K562 (cell line): ENCODE measurements around the gene LRRC49. TPM values are rescaled to one million over a fixed set of nuclear protein-coding genes. Genes with fewer than 3 reads are reported as not detected.

Experiments
- ARID2 ChIP-seq: fragments of 450-650 bp; IDR thresholded peaks from 2 replicates; pipeline ENCODE4 v1.6.1; 2017; ENCODE audit warnings: antibody characterized with exemption, mild to moderate bottlenecking
- HDAC6 ChIP-seq: IDR thresholded peaks from 2 replicates; pipeline ENCODE4 v1.6.1; 2012; ENCODE audit warnings: low read depth, mild to moderate bottlenecking, control low read depth, inconsistent platforms, low read length, moderate library complexity
- TBL1XR1 ChIP-seq, 2 experiments: IDR thresholded peaks; 2 replicates each; pipeline ENCODE4 v1.6.1; 2012; ENCODE audit warnings: improper control_type of control experiment in 2 of 2, low read length in 2 of 2, mild to moderate bottlenecking in 1 of 2
- ZNF217 ChIP-seq: sonication (generic); formaldehyde crosslinking; IDR thresholded peaks from 2 replicates; pipeline ENCODE4 v1.8.0; 2022; ENCODE audit warnings: mild to moderate bottlenecking, missing genetic modification reagents
- ZNF785 ChIP-seq: fragments of 250-450 bp; sonication (Bioruptor Pico); IDR thresholded peaks from 2 replicates; pipeline ENCODE4 v1.4.0; 2020; ENCODE audit warnings: mild to moderate bottlenecking
- polyA plus RNA-seq, 8 experiments: library from polyadenylated mRNA; depleted of rRNA in 4 of 8; stranded (reverse) in 5 of 8; unstranded in 3 of 8; fragments of >200 nt; fragmentation: Nextera tagmentation in 2 of 8; fragmentation: Illumina TruSeq in 1 of 8; extraction: Ambion mirVana in 2 of 8; extraction: Trizol in 1 of 8; gene quantifications; 2 replicates each; pipeline versions ENCODE4 v1.2.1 to v1.2.3, GENCODE V29; 2011 to 2014; ENCODE audit warnings: inconsistent platforms in 1 of 8, missing spikeins in 1 of 8
- total RNA-seq, 7 experiments: library from RNA; depleted of rRNA in 6 of 7; stranded (reverse); fragments of >200 nt in 6 of 7; fragmentation: Illumina TruSeq in 2 of 7; extraction: Trizol in 2 of 7; gene quantifications; 2 replicates each; pipeline versions ENCODE4 v1.2.1 to v1.2.3, GENCODE V29; 2011 to 2021; ENCODE audit warnings: low replicate concordance in 1 of 7
- TF ChIP-seq, protein P1 (sequence below): sonication (generic); formaldehyde crosslinking; IDR thresholded peaks from 2 replicates; pipeline ENCODE4 v1.8.0; 2022; ENCODE audit warnings: mild to moderate bottlenecking, missing genetic modification reagents
- TF ChIP-seq, protein P2 (sequence below): sonication (generic); formaldehyde crosslinking; IDR thresholded peaks from 2 replicates; pipeline ENCODE4 v1.8.0; 2022; ENCODE audit warnings: mild to moderate bottlenecking, low read depth, missing genetic modification reagents
- TF ChIP-seq, protein P3 (sequence below): fragments of 250-450 bp; sonication (Bioruptor Pico); IDR thresholded peaks from 2 replicates; pipeline ENCODE4 v1.8.0; 2022; ENCODE audit warnings: inconsistent platforms
- TF ChIP-seq, protein P4 (sequence below): fragments of 250-450 bp; sonication (Bioruptor Pico); IDR thresholded peaks from 2 replicates; pipeline ENCODE4 v1.8.0; 2021; ENCODE audit warnings: moderate library complexity, mild to moderate bottlenecking, inconsistent platforms

The LRRC49 gene
- total and polyA plus RNA-seq, 9 of the 15 experiments (the other 6 are each of a cell fraction or from before 2014, with no cell fraction given), result 0.32 TPM; not detected in 8

DNA sequence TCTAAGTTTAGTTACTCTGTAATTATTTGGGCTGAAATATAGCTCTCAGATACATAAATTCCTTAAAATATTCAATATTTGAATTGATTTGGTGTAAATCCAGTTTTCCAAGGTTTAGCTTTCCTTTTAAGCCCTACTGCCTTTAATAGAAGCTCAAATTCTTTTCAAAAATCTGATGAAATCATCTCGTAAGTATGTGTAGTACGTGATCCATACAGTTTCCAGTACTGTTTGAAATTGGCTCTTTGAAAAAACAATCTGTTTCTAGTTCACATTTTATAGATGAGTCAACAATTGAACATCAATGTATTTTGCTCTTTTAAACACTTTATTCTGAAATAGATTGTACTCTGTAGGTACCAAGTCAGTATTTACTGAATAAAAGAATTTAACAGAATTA lies 84.2 kb downstream of the LRRC49 start (continued):
- TF ChIP-seq, protein P1, sequence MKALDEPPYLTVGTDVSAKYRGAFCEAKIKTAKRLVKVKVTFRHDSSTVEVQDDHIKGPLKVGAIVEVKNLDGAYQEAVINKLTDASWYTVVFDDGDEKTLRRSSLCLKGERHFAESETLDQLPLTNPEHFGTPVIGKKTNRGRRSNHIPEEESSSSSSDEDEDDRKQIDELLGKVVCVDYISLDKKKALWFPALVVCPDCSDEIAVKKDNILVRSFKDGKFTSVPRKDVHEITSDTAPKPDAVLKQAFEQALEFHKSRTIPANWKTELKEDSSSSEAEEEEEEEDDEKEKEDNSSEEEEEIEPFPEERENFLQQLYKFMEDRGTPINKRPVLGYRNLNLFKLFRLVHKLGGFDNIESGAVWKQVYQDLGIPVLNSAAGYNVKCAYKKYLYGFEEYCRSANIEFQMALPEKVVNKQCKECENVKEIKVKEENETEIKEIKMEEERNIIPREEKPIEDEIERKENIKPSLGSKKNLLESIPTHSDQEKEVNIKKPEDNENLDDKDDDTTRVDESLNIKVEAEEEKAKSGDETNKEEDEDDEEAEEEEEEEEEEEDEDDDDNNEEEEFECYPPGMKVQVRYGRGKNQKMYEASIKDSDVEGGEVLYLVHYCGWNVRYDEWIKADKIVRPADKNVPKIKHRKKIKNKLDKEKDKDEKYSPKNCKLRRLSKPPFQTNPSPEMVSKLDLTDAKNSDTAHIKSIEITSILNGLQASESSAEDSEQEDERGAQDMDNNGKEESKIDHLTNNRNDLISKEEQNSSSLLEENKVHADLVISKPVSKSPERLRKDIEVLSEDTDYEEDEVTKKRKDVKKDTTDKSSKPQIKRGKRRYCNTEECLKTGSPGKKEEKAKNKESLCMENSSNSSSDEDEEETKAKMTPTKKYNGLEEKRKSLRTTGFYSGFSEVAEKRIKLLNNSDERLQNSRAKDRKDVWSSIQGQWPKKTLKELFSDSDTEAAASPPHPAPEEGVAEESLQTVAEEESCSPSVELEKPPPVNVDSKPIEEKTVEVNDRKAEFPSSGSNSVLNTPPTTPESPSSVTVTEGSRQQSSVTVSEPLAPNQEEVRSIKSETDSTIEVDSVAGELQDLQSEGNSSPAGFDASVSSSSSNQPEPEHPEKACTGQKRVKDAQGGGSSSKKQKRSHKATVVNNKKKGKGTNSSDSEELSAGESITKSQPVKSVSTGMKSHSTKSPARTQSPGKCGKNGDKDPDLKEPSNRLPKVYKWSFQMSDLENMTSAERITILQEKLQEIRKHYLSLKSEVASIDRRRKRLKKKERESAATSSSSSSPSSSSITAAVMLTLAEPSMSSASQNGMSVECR, result no peak
- TF ChIP-seq, protein P2, sequence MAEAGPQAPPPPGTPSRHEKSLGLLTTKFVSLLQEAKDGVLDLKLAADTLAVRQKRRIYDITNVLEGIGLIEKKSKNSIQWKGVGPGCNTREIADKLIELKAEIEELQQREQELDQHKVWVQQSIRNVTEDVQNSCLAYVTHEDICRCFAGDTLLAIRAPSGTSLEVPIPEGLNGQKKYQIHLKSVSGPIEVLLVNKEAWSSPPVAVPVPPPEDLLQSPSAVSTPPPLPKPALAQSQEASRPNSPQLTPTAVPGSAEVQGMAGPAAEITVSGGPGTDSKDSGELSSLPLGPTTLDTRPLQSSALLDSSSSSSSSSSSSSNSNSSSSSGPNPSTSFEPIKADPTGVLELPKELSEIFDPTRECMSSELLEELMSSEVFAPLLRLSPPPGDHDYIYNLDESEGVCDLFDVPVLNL, result no peak
- TF ChIP-seq ARID2 (no peak), ZNF217 (CRISPR knock-in tag) (no peak), HDAC6 (no peak), TBL1XR1 (IDR thresholded peaks at IDR 0.05; ENCODE audit: low read length in 2 of 2) (no peak), ZNF785 (CRISPR knock-in tag) (no peak)
- TF ChIP-seq, protein P3, sequence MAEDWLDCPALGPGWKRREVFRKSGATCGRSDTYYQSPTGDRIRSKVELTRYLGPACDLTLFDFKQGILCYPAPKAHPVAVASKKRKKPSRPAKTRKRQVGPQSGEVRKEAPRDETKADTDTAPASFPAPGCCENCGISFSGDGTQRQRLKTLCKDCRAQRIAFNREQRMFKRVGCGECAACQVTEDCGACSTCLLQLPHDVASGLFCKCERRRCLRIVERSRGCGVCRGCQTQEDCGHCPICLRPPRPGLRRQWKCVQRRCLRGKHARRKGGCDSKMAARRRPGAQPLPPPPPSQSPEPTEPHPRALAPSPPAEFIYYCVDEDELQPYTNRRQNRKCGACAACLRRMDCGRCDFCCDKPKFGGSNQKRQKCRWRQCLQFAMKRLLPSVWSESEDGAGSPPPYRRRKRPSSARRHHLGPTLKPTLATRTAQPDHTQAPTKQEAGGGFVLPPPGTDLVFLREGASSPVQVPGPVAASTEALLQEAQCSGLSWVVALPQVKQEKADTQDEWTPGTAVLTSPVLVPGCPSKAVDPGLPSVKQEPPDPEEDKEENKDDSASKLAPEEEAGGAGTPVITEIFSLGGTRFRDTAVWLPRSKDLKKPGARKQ, result no peak
- TF ChIP-seq, protein P4, sequence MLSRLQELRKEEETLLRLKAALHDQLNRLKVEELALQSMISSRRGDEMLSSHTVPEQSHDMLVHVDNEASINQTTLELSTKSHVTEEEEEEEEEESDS (CRISPR knock-in tag), result no peak
